GM18499 (cell line): ENCODE results near the gene SLC2A1.

Experiments used
- ATAC-seq: cut with Tn5 transposase; IDR thresholded peaks from one replicate; pipeline ENCODE4 v1.9.1; 2021; ENCODE audit warnings: moderate number of reproducible peaks; ENCODE audit not compliant: insufficient read depth, unreplicated experiment

The SLC2A1 gene

GRCh38 chr1:42958488-42959319 lies at the start of gene SLC2A1:
Gene SLC2A1 (minus strand): TSS chr1:42958868. CDS start chr1:42958651, 217 bp downstream.
- no peak for ATAC-seq

GRCh38 chr1:43007377-43008114 lies 48.9 kb upstream of the SLC2A1 start:
- ATAC-seq, result no peak

- no peak for ATAC-seq
Measured at GRCh38 chr1:43005460-43006361, 47.0 kb upstream of the SLC2A1 start.

- no peak for ATAC-seq
Measured at GRCh38 chr1:43004587-43005459, 46.2 kb upstream of the SLC2A1 start.

GRCh38 chr1:43002766-43003165 lies 44.1 kb upstream of the SLC2A1 start:
- no peak for ATAC-seq

- no peak for ATAC-seq
Measured at GRCh38 chr1:43002116-43002515, 43.4 kb upstream of the SLC2A1 start.

- no peak for ATAC-seq
Measured at GRCh38 chr1:43001434-43001833, 42.8 kb upstream of the SLC2A1 start.

GRCh38 chr1:43000271-43000670 lies 41.6 kb upstream of the SLC2A1 start:
- no peak for ATAC-seq

GRCh38 chr1:42999308-42999707 lies 40.6 kb upstream of the SLC2A1 start:
- ATAC-seq, result no peak

- ATAC-seq, result no peak
Measured at GRCh38 chr1:42998386-42998785, 39.7 kb upstream of the SLC2A1 start.

GRCh38 chr1:42996384-42996970 lies 37.8 kb upstream of the SLC2A1 start:
- no peak for ATAC-seq

- no peak for ATAC-seq
Measured at GRCh38 chr1:42993502-42994136, 35.0 kb upstream of the SLC2A1 start.

GRCh38 chr1:42992054-42992571 lies 33.4 kb upstream of the SLC2A1 start:
- ATAC-seq, result no peak

- no peak for ATAC-seq
Measured at GRCh38 chr1:42990757-42991346, 32.2 kb upstream of the SLC2A1 start.

- no peak for ATAC-seq
Measured at GRCh38 chr1:42983693-42984092, 25.0 kb upstream of the SLC2A1 start.

GRCh38 chr1:42983253-42983652 lies 24.6 kb upstream of the SLC2A1 start:
- ATAC-seq, result no peak

- ATAC-seq, result no peak
Measured at GRCh38 chr1:42982641-42983040, 24.0 kb upstream of the SLC2A1 start.

- ATAC-seq, result no peak
Measured at GRCh38 chr1:42981871-42982270, 23.2 kb upstream of the SLC2A1 start.
